BE2C (cell line): Measurements from ENCODE around the gene AEN. TPM values are rescaled to one million over a fixed set of nuclear protein-coding genes. Genes with fewer than 3 reads are reported as not detected.

ENCODE experiments used
- DNase-seq: peaks from one replicate; pipeline ENCODE4 v3.0.0-alpha.2; 2020
- H3K27me3 ChIP-seq: fragments of 250-450 bp; sonication (Bioruptor Pico); 2 replicates; pipeline ENCODE4 v1.5.1; 2020; ENCODE audit warnings: mild to moderate bottlenecking
- H3K36me3 ChIP-seq: fragments of 250-450 bp; sonication (Bioruptor Pico); 2 replicates; pipeline ENCODE4 v1.5.1; 2020; ENCODE audit warnings: mild to moderate bottlenecking
- H3K4me1 ChIP-seq: fragments of 250-450 bp; sonication (Bioruptor Pico); 2 replicates; pipeline ENCODE4 v1.5.1; 2020
- H3K4me3 ChIP-seq: 2 replicates; pipeline ENCODE4 v1.5.1; 2011; ENCODE audit warnings: low read depth, low read length
- H3K9me3 ChIP-seq: fragments of 250-450 bp; sonication (Bioruptor Pico); 2 replicates; pipeline ENCODE4 v1.5.1; 2020
- CTCF ChIP-seq: IDR thresholded peaks from 2 replicates; pipeline ENCODE4 v1.5.1; 2012; ENCODE audit warnings: mild to moderate bottlenecking, low read depth, low read length
- polyA plus RNA-seq: library from polyadenylated mRNA; unstranded; fragments of >200 nt; gene quantifications from one replicate; pipeline ENCODE4 v1.2.1, GENCODE V29; 2012; ENCODE audit warnings: low read depth, missing spikeins; ENCODE audit not compliant: insufficient read length, insufficient read depth

AEN gene
- 72.5 TPM for polyA plus RNA-seq

DNA sequence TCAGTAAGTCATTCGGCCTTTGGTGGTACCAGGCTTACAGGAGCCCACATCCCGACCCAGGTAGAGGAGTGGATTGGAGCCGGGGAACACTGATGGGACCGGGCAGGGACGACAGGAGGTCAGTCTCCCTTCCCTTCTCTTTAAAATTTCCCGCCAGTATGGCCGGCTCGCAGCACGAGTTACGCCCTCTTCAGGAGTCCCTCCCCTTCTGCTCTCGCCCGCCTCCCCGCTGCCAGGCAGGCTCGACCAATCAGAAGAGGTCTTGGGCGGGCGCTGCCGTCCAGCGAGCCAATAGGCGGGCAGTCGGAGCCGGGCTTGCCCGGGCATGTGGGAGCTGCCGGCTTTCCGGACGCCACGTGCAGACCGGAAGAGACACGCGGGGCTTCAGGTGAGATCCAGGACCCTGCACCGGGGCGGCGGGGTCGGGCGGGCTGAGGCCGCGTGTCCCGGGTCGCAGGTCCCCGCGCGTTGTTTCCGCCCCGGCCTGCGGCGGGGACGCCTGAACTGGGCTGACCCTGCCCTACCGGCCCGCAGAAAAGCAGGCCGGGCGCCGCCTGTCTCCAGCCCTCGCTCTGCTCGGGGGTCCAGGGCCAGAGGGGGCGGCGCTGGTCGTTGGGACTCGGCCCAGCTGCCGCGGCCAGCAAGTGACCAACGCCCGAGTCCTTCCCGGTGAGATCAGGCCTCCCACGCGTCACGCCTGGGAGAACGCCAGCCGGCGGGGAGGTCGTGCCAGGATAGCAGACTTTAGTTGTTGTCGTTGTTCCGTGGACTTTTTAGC lies at the start of gene AEN:
Gene AEN, plus strand, starts transcription at position 346 of the 778 bp plus-strand sequence. CDS start 4,870 bp downstream, outside the sequence.
- Histone ChIP-seq H3K4me3 (peak within 1 kb of the TSS; percentile 87), H3K9me3 (no peaks in the 10 kb centered on the region), H3K4me1 (peaks cover 8% of the 10 kb centered on the region), H3K36me3 (peaks cover 24% of the 10 kb centered on the region), H3K27me3 (no peaks in the 10 kb centered on the region)
- DNase-seq: peak; percentile 97
- TF ChIP-seq CTCF: no peak

GRCh38 chr15:88571852-88572259 lies 49.3 kb upstream of the AEN start:
- H3K4me1 ChIP-seq: peaks cover 18% of the 10 kb centered on the region
- no peaks in the 10 kb centered on the region for H3K27me3 ChIP-seq
- no peaks in the 10 kb centered on the region for H3K9me3 ChIP-seq
- DNase-seq: peak; percentile 49
- peak overlapping the region; percentile 19; the same call in 1 of the 2 replicates for H3K4me3 ChIP-seq
- TF ChIP-seq CTCF: no peak
- H3K36me3 ChIP-seq: no peaks in the 10 kb centered on the region

- no peak for DNase-seq
- Histone ChIP-seq H3K9me3 (no peaks in the 10 kb centered on the region), H3K27me3 (no peaks in the 10 kb centered on the region), H3K4me1 (peaks cover 18% of the 10 kb centered on the region), H3K4me3 (no peak overlapping the region), H3K36me3 (no peaks in the 10 kb centered on the region)
- TF ChIP-seq CTCF: no peak
These were observed 47.1 kb upstream of the AEN start for GRCh38 chr15:88574077-88574476.

GRCh38 chr15:88574655-88575054 lies 46.5 kb upstream of the AEN start:
- no peaks in the 10 kb centered on the region for H3K9me3 ChIP-seq
- TF ChIP-seq CTCF: no peak
- peaks cover 18% of the 10 kb centered on the region for H3K4me1 ChIP-seq
- H3K27me3 ChIP-seq: no peaks in the 10 kb centered on the region
- no peak for DNase-seq
- H3K36me3 ChIP-seq: no peaks in the 10 kb centered on the region
- no peak overlapping the region for H3K4me3 ChIP-seq

GRCh38 chr15:88579322-88579721 lies 41.8 kb upstream of the AEN start:
- no peak for DNase-seq
- Histone ChIP-seq H3K4me1 (peaks cover 8% of the 10 kb centered on the region), H3K36me3 (no peaks in the 10 kb centered on the region), H3K4me3 (no peak overlapping the region), H3K9me3 (no peaks in the 10 kb centered on the region), H3K27me3 (no peaks in the 10 kb centered on the region)
- TF ChIP-seq CTCF: no peak

DNA sequence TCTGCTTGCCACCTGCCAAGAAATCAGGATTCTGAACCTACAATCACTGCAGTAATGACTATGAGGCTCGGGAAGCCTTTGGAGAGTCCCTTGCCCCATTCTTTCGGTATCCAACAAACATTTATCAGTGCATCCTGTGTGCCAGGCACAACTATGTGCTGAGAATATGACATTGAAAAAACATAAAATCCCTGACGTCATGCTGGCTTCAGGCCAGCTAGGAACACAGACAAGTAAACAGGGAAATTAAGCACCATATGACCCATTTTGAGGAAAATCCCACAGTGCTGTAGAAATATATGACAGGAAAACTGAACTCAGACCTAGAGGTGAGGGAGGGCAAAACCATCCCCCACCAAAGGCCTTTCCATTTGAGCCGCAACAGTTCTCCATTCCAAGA lies 40.6 kb upstream of the AEN start:
- Histone ChIP-seq H3K4me3 (no peak overlapping the region), H3K27me3 (no peaks in the 10 kb centered on the region), H3K4me1 (peaks cover 8% of the 10 kb centered on the region), H3K9me3 (no peaks in the 10 kb centered on the region), H3K36me3 (no peaks in the 10 kb centered on the region)
- TF ChIP-seq CTCF: no peak
- DNase-seq: peak; percentile 13
